OCI-LY3 (cell line): Measurements from ENCODE around the gene PRMT2.

Experiments
- EZH2phosphoT487 ChIP-seq: fragments of 200-600 bp; shearing (Covaris generic); IDR thresholded peaks from 2 replicates; pipeline ENCODE4 v1.6.1; 2018; ENCODE audit warnings: antibody characterized with exemption, mixed run types, low read depth
- TF ChIP-seq, protein P1 (sequence below): fragments of 200-600, 300-600 bp; sonication (generic); IDR thresholded peaks from 2 replicates; pipeline ENCODE4 v1.5.1; 2014; ENCODE audit warnings: antibody characterized with exemption, low read length, low read depth

GRCh38 chr21:46625759-46626158 lies 9.7 kb upstream of the PRMT2 start:
- TF ChIP-seq, protein P1, sequence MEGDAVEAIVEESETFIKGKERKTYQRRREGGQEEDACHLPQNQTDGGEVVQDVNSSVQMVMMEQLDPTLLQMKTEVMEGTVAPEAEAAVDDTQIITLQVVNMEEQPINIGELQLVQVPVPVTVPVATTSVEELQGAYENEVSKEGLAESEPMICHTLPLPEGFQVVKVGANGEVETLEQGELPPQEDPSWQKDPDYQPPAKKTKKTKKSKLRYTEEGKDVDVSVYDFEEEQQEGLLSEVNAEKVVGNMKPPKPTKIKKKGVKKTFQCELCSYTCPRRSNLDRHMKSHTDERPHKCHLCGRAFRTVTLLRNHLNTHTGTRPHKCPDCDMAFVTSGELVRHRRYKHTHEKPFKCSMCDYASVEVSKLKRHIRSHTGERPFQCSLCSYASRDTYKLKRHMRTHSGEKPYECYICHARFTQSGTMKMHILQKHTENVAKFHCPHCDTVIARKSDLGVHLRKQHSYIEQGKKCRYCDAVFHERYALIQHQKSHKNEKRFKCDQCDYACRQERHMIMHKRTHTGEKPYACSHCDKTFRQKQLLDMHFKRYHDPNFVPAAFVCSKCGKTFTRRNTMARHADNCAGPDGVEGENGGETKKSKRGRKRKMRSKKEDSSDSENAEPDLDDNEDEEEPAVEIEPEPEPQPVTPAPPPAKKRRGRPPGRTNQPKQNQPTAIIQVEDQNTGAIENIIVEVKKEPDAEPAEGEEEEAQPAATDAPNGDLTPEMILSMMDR, result no peak
- no peak for TF ChIP-seq EZH2phosphoT487
